NB4 (cell line): ENCODE measurements around the gene NANOGP8.

Experiments
- TF ChIP-seq, protein P1 (sequence below): IDR thresholded peaks from 2 replicates; pipeline ENCODE4 v1.6.1; 2011; ENCODE audit warnings: low read depth, low read length
- TF ChIP-seq, protein P2 (sequence below): IDR thresholded peaks from one replicate; pipeline ENCODE4 v1.5.1; 2012; ENCODE audit warnings: low read depth, low read length

DNA sequence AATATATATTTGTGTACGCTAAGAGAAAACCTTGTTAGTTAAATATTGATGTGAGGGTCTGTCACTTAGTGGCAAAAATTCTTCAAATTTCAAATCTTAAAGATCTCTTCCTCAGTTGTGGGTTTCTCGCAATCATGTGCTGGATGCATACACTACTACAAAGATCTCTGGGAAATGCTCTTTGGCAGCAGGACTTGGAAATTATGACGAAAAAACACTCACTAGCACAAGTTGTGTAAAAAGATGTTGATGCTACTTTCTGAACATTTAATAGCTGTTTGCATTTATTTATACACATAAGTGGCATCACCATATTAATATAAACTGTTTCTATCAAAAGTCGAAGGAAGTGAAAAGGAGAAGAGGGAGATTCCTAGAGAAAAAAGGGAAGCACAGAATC, 10.8 kb upstream of the NANOGP8 start:
- TF ChIP-seq, protein P1, sequence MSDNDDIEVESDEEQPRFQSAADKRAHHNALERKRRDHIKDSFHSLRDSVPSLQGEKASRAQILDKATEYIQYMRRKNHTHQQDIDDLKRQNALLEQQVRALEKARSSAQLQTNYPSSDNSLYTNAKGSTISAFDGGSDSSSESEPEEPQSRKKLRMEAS, result no peak
- TF ChIP-seq, protein P2, sequence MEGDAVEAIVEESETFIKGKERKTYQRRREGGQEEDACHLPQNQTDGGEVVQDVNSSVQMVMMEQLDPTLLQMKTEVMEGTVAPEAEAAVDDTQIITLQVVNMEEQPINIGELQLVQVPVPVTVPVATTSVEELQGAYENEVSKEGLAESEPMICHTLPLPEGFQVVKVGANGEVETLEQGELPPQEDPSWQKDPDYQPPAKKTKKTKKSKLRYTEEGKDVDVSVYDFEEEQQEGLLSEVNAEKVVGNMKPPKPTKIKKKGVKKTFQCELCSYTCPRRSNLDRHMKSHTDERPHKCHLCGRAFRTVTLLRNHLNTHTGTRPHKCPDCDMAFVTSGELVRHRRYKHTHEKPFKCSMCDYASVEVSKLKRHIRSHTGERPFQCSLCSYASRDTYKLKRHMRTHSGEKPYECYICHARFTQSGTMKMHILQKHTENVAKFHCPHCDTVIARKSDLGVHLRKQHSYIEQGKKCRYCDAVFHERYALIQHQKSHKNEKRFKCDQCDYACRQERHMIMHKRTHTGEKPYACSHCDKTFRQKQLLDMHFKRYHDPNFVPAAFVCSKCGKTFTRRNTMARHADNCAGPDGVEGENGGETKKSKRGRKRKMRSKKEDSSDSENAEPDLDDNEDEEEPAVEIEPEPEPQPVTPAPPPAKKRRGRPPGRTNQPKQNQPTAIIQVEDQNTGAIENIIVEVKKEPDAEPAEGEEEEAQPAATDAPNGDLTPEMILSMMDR, result no peak
